Liver (tissue), 3 donors: Measurements from ENCODE around the gene HIPK2.

Source experiments
- ATF3 ChIP-seq: IDR thresholded peaks from 2 replicates; pipeline ENCODE4 v1.6.1; 2016; ENCODE audit warnings: antibody characterized with exemption
- CTCF ChIP-seq: fragments of 150-350 bp; IDR thresholded peaks from 2 replicates; pipeline ENCODE4 v1.5.1; 2017; ENCODE audit warnings: improper control_type of control experiment, low read depth, low read length; ENCODE audit not compliant: missing input control
- EGR1 ChIP-seq, 2 donors: IDR thresholded peaks; 2 replicates each; pipeline ENCODE4 v1.6.1; 2016 to 2018; ENCODE audit warnings: antibody characterized with exemption in 2 of 2, low read depth in 2 of 2
- GABPA ChIP-seq, 2 donors: IDR thresholded peaks in 1 of 2; conservative IDR thresholded peaks in 1 of 2; 2 replicates each; pipeline ENCODE4 v1.6.1; 2016; ENCODE audit warnings: antibody characterized with exemption in 2 of 2, mild to moderate bottlenecking in 1 of 2, moderate library complexity in 1 of 2
- HNF4A ChIP-seq, 2 donors: conservative IDR thresholded peaks; 2 replicates each; pipeline ENCODE4 v1.6.1; 2016; ENCODE audit warnings: antibody characterized with exemption in 2 of 2, mild to moderate bottlenecking in 2 of 2
- JUND ChIP-seq, 2 donors: IDR thresholded peaks; 2 replicates each; pipeline ENCODE4 v1.6.1; 2016; ENCODE audit warnings: antibody characterized with exemption in 2 of 2
- RAD21 ChIP-seq, 2 donors: IDR thresholded peaks; 2 replicates each; pipeline ENCODE4 v1.6.1; 2016; ENCODE audit warnings: antibody characterized with exemption in 2 of 2, mild to moderate bottlenecking in 2 of 2
- REST ChIP-seq: IDR thresholded peaks from 2 replicates; pipeline ENCODE4 v1.6.1; 2016; ENCODE audit warnings: antibody characterized with exemption, mild to moderate bottlenecking
- SP1 ChIP-seq: IDR thresholded peaks from 2 replicates; pipeline ENCODE4 v1.6.1; 2018; ENCODE audit warnings: antibody characterized with exemption, mild to moderate bottlenecking
- TAF1 ChIP-seq: conservative IDR thresholded peaks from 2 replicates; pipeline ENCODE4 v1.6.1; 2016; ENCODE audit warnings: antibody characterized with exemption, mild to moderate bottlenecking
- ZBTB33 ChIP-seq: IDR thresholded peaks from 2 replicates; pipeline ENCODE4 v1.6.1; 2016; ENCODE audit warnings: antibody characterized with exemption
- donor health status: healthy.
- donor health status: healthy.

DNA sequence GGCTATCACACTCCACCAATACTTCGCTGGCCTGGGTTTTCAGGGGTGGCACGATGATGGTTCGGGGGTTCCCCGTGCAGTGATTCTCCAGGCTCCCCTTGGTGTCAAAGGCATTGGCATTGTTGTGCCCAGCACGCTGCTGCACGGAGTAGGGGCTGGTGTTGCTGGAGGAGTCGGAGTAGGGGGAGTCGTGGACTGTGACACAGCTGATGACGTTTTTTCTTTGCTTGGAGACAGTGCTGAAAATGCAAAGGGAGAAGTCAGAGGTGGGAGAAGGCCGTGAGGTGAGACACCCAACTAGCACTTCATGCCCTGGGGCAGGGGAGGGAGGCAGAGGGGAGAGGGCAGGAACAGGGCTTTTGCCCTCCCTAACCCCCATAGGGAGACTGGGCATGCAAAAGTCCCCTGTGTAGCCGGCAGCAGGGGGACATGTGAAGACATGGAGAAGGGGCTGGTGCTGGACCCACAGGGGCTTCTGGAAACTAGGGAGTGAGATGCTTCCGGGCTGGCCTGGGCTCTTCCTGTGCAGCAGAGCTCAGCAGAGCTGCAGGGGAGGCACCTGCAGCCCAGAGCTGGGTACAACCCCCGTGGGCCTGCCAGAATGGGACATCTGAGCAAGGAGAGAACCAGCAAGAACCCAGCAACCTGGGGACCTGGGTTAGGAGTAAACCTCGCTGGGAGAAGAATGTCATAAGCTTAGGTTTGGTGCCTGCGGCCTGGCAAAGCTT is 193.8 kb downstream of the HIPK2 start:
- TF ChIP-seq CTCF (no peak), JUND (IDR thresholded peaks at IDR 0.05) (no peak), HNF4A (conservative IDR thresholded peaks at IDR 0.05) (no peak), SP1 (no peak), REST (no peak), TAF1 (no peak), EGR1 (IDR thresholded peaks at IDR 0.05; ENCODE audit: low read depth in 2 of 2) (no peak), ZBTB33 (no peak), GABPA (IDR thresholded peaks at IDR 0.05 in 1 of 2, conservative IDR thresholded peaks at IDR 0.05 in 1 of 2) (no peak), ATF3 (no peak), RAD21 (IDR thresholded peaks at IDR 0.05) (no peak)
